ENCODE data around the gene AP2A1.

The AP2A1 gene

GRCh38 chr19:49811328-49811727 is 44.5 kb downstream of the AP2A1 start:
- H3K4me3 ChIP-seq (ENCODE audit: low read depth, low read length), result no peak overlapping the region
- DNase-seq (ENCODE audit: low read depth, low spot score), result no peak
- CTCF ChIA-PET, result interaction anchor here (1.9 kb wide), 1 partner anchor 130 kb away, joined by 6 read pairs; no protein-coding TSS in a partner anchor
- POLR2A ChIA-PET, result no interaction called here
- TF ChIP-seq, protein P1, sequence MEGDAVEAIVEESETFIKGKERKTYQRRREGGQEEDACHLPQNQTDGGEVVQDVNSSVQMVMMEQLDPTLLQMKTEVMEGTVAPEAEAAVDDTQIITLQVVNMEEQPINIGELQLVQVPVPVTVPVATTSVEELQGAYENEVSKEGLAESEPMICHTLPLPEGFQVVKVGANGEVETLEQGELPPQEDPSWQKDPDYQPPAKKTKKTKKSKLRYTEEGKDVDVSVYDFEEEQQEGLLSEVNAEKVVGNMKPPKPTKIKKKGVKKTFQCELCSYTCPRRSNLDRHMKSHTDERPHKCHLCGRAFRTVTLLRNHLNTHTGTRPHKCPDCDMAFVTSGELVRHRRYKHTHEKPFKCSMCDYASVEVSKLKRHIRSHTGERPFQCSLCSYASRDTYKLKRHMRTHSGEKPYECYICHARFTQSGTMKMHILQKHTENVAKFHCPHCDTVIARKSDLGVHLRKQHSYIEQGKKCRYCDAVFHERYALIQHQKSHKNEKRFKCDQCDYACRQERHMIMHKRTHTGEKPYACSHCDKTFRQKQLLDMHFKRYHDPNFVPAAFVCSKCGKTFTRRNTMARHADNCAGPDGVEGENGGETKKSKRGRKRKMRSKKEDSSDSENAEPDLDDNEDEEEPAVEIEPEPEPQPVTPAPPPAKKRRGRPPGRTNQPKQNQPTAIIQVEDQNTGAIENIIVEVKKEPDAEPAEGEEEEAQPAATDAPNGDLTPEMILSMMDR (IDR thresholded peaks at IDR 0.05; ENCODE audit: insufficient read depth, low read length, missing control alignments), result no peak

- no peak for DNase-seq (ENCODE audit: low read depth, low spot score)
- peak overlapping the region; percentile 75 for H3K4me3 ChIP-seq (ENCODE audit: low read depth, low read length)
- ChIA-PET CTCF (interaction anchor here (0.8 to 1.2 kb wide), 2 partner anchors 9 to 95 kb away, joined by 3 to 4 read pairs; no protein-coding TSS in a partner anchor), POLR2A (interaction anchor here (0.8 to 1.0 kb wide), 2 partner anchors 36 to 64 kb away, joined by 3 to 4 read pairs; no protein-coding TSS in a partner anchor)
- TF ChIP-seq, protein P1 (IDR thresholded peaks at IDR 0.05; ENCODE audit: insufficient read depth, low read length, missing control alignments), result no peak
These were observed 45.7 kb downstream of the AP2A1 start for GRCh38 chr19:49812452-49812996.

- TF ChIP-seq, protein P1 (IDR thresholded peaks at IDR 0.05; ENCODE audit: insufficient read depth, low read length, missing control alignments), result peak; percentile 41
- ChIA-PET CTCF (interaction anchor here (0.8 to 1.2 kb wide), 5 partner anchors 9 to 132 kb away, joined by 3 to 4 read pairs (median 4); no protein-coding TSS in a partner anchor), POLR2A (interaction anchor here (0.8 kb wide), 1 partner anchor 35 kb away, joined by 4 read pairs; no protein-coding TSS in a partner anchor)
- peak; percentile 89 for DNase-seq (ENCODE audit: low read depth, low spot score)
- H3K4me3 ChIP-seq (ENCODE audit: low read depth, low read length), result peak within 1 kb of the TSS; percentile 75
These were observed 46.4 kb downstream of the AP2A1 start, which contains the start of gene FUZ for GRCh38 chr19:49812997-49813861. FUZ (minus strand) TSS chr19:49813292; CDS start chr19:49813106, 186 bp downstream.

GRCh38 chr19:49814010-49814409 is 47.2 kb downstream of the AP2A1 start:
- DNase-seq (ENCODE audit: low read depth, low spot score), result no peak
- TF ChIP-seq, protein P1 (IDR thresholded peaks at IDR 0.05; ENCODE audit: insufficient read depth, low read length, missing control alignments), result no peak
- ChIA-PET CTCF (no interaction called here), POLR2A (no interaction called here)
- no peak overlapping the region for H3K4me3 ChIP-seq (ENCODE audit: low read depth, low read length)

- TF ChIP-seq, protein P1 (IDR thresholded peaks at IDR 0.05; ENCODE audit: insufficient read depth, low read length, missing control alignments), result no peak
- no peak for DNase-seq (ENCODE audit: low read depth, low spot score)
- ChIA-PET CTCF (no interaction called here), POLR2A (no interaction called here)
- no peak overlapping the region for H3K4me3 ChIP-seq (ENCODE audit: low read depth, low read length)
These were observed 49.8 kb downstream of the AP2A1 start for GRCh38 chr19:49816590-49816989.

Measured in AG04449 (cell line).